K562 (cell line): ENCODE results near the gene CELSR2. TPM values are rescaled to one million over a fixed set of nuclear protein-coding genes. Genes with fewer than 3 reads are reported as not detected.

Experiments
- BDP1 ChIP-seq: IDR thresholded peaks from 3 replicates; pipeline ENCODE4 v1.6.1; 2011; ENCODE audit not compliant: insufficient read length, insufficient read depth
- CHD4 ChIP-seq: fragments of 200-600 bp; sonication (generic); IDR thresholded peaks from 3 replicates; pipeline ENCODE4 v1.6.1; 2012; ENCODE audit warnings: low read depth, mild to moderate bottlenecking, mixed read lengths, low read length, inconsistent platforms; ENCODE audit not compliant: insufficient read depth, insufficient replicate concordance, poor library complexity, severe bottlenecking
- CREB3L1 ChIP-seq: fragments of 450-650 bp; IDR thresholded peaks from 2 replicates; pipeline ENCODE4 v1.6.1; 2014; ENCODE audit warnings: low read depth, mild to moderate bottlenecking, moderate library complexity, borderline replicate concordance
- CREBBP ChIP-seq: IDR thresholded peaks from one replicate; pipeline ENCODE4 v1.6.1; 2012; ENCODE audit warnings: low read depth, mild to moderate bottlenecking, control low read depth, inconsistent platforms, low read length
- ELK1 ChIP-seq: sonication (generic); formaldehyde crosslinking; IDR thresholded peaks from 2 replicates; pipeline ENCODE4 v1.8.1; 2022; ENCODE audit warnings: missing genetic modification reagents
- ESRRA ChIP-seq: fragments of 450-650 bp; IDR thresholded peaks from 2 replicates; pipeline ENCODE4 v1.6.1; 2014; ENCODE audit warnings: low read depth, mild to moderate bottlenecking, moderate library complexity, borderline replicate concordance
- FOXP4 ChIP-seq: sonication (generic); formaldehyde crosslinking; IDR thresholded peaks from 2 replicates; pipeline ENCODE4 v1.8.0; 2022; ENCODE audit warnings: mild to moderate bottlenecking, missing genetic modification reagents, borderline replicate concordance
- GMEB1 ChIP-seq: fragments of 250-450 bp; sonication (Bioruptor Pico); IDR thresholded peaks from 2 replicates; pipeline ENCODE4 v1.4.0; 2020; ENCODE audit warnings: mild to moderate bottlenecking
- GTF2E2 ChIP-seq: fragments of 200-800 bp; sonication (Bioruptor generic); IDR thresholded peaks from 2 replicates; pipeline ENCODE4 v1.6.1; 2016; ENCODE audit warnings: missing genetic modification characterization, missing compliant biosample characterization
- HDAC1 ChIP-seq, 2 experiments: fragments of 450-650 bp; IDR thresholded peaks; 2 replicates each; pipeline ENCODE4 v1.6.1; 2016 to 2017; ENCODE audit warnings: inconsistent platforms in 1 of 2, mild to moderate bottlenecking in 1 of 2, moderate library complexity in 1 of 2
- JUND ChIP-seq, 2 experiments: IDR thresholded peaks; 2 replicates in 1 of 2; 3 replicates in 1 of 2; pipeline ENCODE4 v1.6.1; 2011; ENCODE audit warnings: borderline replicate concordance in 2 of 2, low read depth in 2 of 2, low read length in 2 of 2, improper control_type of control experiment in 1 of 2, missing biosample characterization in 1 of 2, missing genetic modification characterization in 1 of 2, missing genetic modification reagents in 1 of 2
- KLF10 ChIP-seq: fragments of 250-450 bp; sonication (Bioruptor Pico); IDR thresholded peaks from 2 replicates; pipeline ENCODE4 v1.6.1; 2021; ENCODE audit warnings: matching md5 sums
- MECOM ChIP-seq: fragments of 250-450 bp; sonication (Bioruptor Pico); IDR thresholded peaks from 2 replicates; pipeline ENCODE4 v1.8.0; 2022; ENCODE audit warnings: inconsistent platforms
- POLR2G ChIP-seq: fragments of 200-400 bp; formaldehyde crosslinking; IDR thresholded peaks from 2 replicates; pipeline ENCODE4 v1.6.1; 2017; ENCODE audit warnings: low read depth, mild to moderate bottlenecking, antibody characterized with exemption, low read length, moderate library complexity
- TSC22D4 ChIP-seq: fragments of 450-650 bp; IDR thresholded peaks from 2 replicates; pipeline ENCODE4 v1.6.1; 2016; ENCODE audit warnings: missing genetic modification characterization, missing biosample characterization, control low read depth
- ZC3H11A ChIP-seq: IDR thresholded peaks from 2 replicates; pipeline ENCODE4 v1.6.1; 2012; ENCODE audit warnings: low read depth, low read length, improper control_type of control experiment
- ZFP1 ChIP-seq: fragments of 450-650 bp; formaldehyde crosslinking; IDR thresholded peaks from 2 replicates; pipeline ENCODE4 v1.4.0; 2020; ENCODE audit warnings: mild to moderate bottlenecking, mixed read lengths
- ZNF3 ChIP-seq: fragments of 250-450 bp; sonication (Bioruptor Pico); IDR thresholded peaks from 2 replicates; pipeline ENCODE4 v1.5.0; 2021; ENCODE audit warnings: mild to moderate bottlenecking, moderate library complexity
- polyA plus RNA-seq, 8 experiments: library from polyadenylated mRNA; depleted of rRNA in 4 of 8; stranded (reverse) in 5 of 8; unstranded in 3 of 8; fragments of >200 nt; fragmentation: Nextera tagmentation in 2 of 8; fragmentation: Illumina TruSeq in 1 of 8; extraction: Ambion mirVana in 2 of 8; extraction: Trizol in 1 of 8; gene quantifications; 2 replicates each; pipeline versions ENCODE4 v1.2.1 to v1.2.3, GENCODE V29; 2011 to 2014; ENCODE audit warnings: inconsistent platforms in 1 of 8, missing spikeins in 1 of 8
- total RNA-seq, 7 experiments: library from RNA; depleted of rRNA in 6 of 7; stranded (reverse); fragments of >200 nt in 6 of 7; fragmentation: Illumina TruSeq in 2 of 7; extraction: Trizol in 2 of 7; gene quantifications; 2 replicates each; pipeline versions ENCODE4 v1.2.1 to v1.2.3, GENCODE V29; 2011 to 2021; ENCODE audit warnings: low replicate concordance in 1 of 7

Gene CELSR2
- total and polyA plus RNA-seq, 9 of the 15 experiments (the other 6 are each of a cell fraction or from before 2014, with no cell fraction given), result 0.31 to 21.9 (median 4.2) TPM

- TF ChIP-seq GMEB1 (no peak), CREBBP (no peak), CREB3L1 (no peak), ESRRA (no peak), FOXP4 (0 out of 2 replicates have a peak, but pooled peaks have one; percentile 21), TSC22D4 (tag) (no peak), ZFP1 (CRISPR knock-in tag) (no peak), ZNF3 (CRISPR knock-in tag) (no peak), KLF10 (CRISPR knock-in tag) (no peak), JUND (IDR thresholded peaks at IDR 0.05; ENCODE audit: borderline replicate concordance, low read depth, low read length) (no peak), JUND (tag; IDR thresholded peaks at IDR 0.05; ENCODE audit: borderline replicate concordance, low read depth, low read length) (no peak), ZC3H11A (no peak), CHD4 (no peak), HDAC1 (IDR thresholded peaks at IDR 0.05) (no peak), BDP1 (no peak), ELK1 (CRISPR knock-in tag) (no peak), MECOM (CRISPR knock-in tag) (no peak), GTF2E2 (tag) (no peak), POLR2G (peak; percentile 65)
Measured at GRCh38 chr1:109306832-109307273, 57.5 kb downstream of the CELSR2 start, which contains the start of gene MYBPHL (continued).
